ENCODE data around the gene FBXW8. TPM values are rescaled to one million over a fixed set of nuclear protein-coding genes. Genes with fewer than 3 reads are reported as not detected.

FBXW8 gene
- total RNA-seq, 4 donors from 2014 or later = 4.2 to 5.6 (median 4.7) TPM

GRCh38 chr12:116919706-116920485 lies 9.1 kb downstream of the FBXW8 start:
- intact Hi-C loops (cut with DNase I; ENCODE audit: low total_unique reads) (no loop called here), in situ Hi-C loops (cut with MboI; ENCODE audit: low sequenced_read_pairs in 4 of 4) (no loop called here)
- Histone ChIP-seq H3K9me3 (no peaks in the 10 kb centered on the region), H3K27me3 (no peaks in the 10 kb centered on the region), H3K27ac (peak overlapping the region in 2 of 4 donors; percentile 39 to 58), H3K4me3 (no peak overlapping the region), H3K4me1 (peaks cover 0 to 14% of the 10 kb centered on the region in 2 donors), H3K36me3 (no peaks in the 10 kb centered on the region)
- no peak for TF ChIP-seq POLR2A (IDR thresholded peaks at IDR 0.05)
- TF ChIP-seq, protein P1, sequence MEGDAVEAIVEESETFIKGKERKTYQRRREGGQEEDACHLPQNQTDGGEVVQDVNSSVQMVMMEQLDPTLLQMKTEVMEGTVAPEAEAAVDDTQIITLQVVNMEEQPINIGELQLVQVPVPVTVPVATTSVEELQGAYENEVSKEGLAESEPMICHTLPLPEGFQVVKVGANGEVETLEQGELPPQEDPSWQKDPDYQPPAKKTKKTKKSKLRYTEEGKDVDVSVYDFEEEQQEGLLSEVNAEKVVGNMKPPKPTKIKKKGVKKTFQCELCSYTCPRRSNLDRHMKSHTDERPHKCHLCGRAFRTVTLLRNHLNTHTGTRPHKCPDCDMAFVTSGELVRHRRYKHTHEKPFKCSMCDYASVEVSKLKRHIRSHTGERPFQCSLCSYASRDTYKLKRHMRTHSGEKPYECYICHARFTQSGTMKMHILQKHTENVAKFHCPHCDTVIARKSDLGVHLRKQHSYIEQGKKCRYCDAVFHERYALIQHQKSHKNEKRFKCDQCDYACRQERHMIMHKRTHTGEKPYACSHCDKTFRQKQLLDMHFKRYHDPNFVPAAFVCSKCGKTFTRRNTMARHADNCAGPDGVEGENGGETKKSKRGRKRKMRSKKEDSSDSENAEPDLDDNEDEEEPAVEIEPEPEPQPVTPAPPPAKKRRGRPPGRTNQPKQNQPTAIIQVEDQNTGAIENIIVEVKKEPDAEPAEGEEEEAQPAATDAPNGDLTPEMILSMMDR (IDR thresholded peaks at IDR 0.05 in 4 of 5, conservative IDR thresholded peaks at IDR 0.05 in 1 of 5) = no peak
- ATAC-seq (peak in 1 of 2 donors; percentile 72), DNase-seq (no peak)

DNA sequence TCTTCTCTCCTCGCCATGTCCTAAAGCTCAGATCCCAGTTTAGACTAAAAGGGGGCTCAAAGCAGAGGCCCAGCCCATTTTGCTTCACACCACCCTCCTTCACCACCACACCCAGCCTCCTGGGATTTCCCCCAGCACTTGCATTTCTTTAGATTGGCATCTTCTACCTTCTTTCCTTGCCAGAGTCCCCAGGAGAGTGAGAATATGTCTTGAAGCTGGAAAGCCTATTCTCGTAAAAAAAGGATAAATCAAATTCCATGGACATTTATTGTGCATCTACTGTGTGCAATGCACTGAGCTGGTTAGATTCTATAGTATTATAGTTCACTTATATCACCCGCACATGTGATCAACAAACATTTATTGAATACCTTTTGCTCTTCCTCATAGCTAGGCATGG lies 10.2 kb downstream of the FBXW8 start:
- Histone ChIP-seq H3K27me3 (no peaks in the 10 kb centered on the region), H3K9me3 (no peaks in the 10 kb centered on the region), H3K4me3 (no peak overlapping the region), H3K36me3 (no peaks in the 10 kb centered on the region), H3K4me1 (peaks cover 0 to 24% of the 10 kb centered on the region in 2 donors), H3K27ac (peak overlapping the region in 1 of 4 donors; percentile 39)
- ATAC-seq (no peak), DNase-seq (no peak)
- no peak for TF ChIP-seq POLR2A (IDR thresholded peaks at IDR 0.05)
- TF ChIP-seq, protein P1 (IDR thresholded peaks at IDR 0.05 in 4 of 5, conservative IDR thresholded peaks at IDR 0.05 in 1 of 5) = no peak
- intact Hi-C loops (cut with DNase I; ENCODE audit: low total_unique reads) = no loop called here
- in situ Hi-C loops (cut with MboI; ENCODE audit: low sequenced_read_pairs in 4 of 4) = no loop called here

DNA sequence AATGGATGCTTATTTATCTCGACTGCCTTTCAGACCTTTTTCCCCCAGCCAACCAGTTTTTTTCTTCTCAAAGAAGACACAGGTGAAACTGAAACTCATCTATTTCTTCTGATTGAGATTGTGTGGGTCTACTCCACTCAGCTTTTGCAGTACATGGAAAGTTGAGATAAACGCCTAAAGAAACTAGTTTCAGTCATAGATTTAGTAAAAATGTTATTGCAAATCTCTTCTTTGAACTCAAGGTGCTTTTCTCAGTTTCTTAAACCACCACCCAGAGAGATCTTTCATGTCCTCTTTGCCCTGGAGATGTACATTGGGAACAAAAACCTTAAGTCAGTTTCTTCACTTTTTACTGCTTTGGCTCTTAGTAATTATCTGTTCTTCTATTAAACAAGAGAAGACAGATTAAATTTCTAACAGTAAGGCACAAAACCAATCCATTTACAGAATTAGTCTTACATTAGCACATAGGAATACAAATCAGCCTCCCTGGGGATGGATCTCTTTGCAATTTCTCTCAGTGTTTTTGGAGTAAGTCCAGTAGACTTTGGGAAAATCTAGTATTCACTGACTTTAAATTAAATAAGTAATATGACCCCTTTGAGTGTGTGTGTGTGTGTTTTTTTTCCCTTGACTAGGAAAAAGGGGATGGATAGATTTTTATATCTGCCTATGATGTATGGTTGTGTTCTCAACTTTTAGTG lies 11.6 kb downstream of the FBXW8 start:
- no peaks in the 10 kb centered on the region for H3K9me3 ChIP-seq
- no peak for ATAC-seq
- in situ Hi-C loops (cut with MboI; ENCODE audit: low sequenced_read_pairs in 4 of 4) (no loop called here), intact Hi-C loops (cut with DNase I; ENCODE audit: low total_unique reads) (no loop called here)
- TF ChIP-seq POLR2A (IDR thresholded peaks at IDR 0.05) = no peak
- TF ChIP-seq, protein P1 (IDR thresholded peaks at IDR 0.05 in 4 of 5, conservative IDR thresholded peaks at IDR 0.05 in 1 of 5) = no peak
- H3K27ac ChIP-seq = no peak overlapping the region
- peaks cover 5 to 35% of the 10 kb centered on the region in 2 donors for H3K4me1 ChIP-seq
- H3K4me3 ChIP-seq = no peak overlapping the region
- no peaks in the 10 kb centered on the region for H3K36me3 ChIP-seq
- no peak for DNase-seq
- H3K27me3 ChIP-seq = no peaks in the 10 kb centered on the region

DNA sequence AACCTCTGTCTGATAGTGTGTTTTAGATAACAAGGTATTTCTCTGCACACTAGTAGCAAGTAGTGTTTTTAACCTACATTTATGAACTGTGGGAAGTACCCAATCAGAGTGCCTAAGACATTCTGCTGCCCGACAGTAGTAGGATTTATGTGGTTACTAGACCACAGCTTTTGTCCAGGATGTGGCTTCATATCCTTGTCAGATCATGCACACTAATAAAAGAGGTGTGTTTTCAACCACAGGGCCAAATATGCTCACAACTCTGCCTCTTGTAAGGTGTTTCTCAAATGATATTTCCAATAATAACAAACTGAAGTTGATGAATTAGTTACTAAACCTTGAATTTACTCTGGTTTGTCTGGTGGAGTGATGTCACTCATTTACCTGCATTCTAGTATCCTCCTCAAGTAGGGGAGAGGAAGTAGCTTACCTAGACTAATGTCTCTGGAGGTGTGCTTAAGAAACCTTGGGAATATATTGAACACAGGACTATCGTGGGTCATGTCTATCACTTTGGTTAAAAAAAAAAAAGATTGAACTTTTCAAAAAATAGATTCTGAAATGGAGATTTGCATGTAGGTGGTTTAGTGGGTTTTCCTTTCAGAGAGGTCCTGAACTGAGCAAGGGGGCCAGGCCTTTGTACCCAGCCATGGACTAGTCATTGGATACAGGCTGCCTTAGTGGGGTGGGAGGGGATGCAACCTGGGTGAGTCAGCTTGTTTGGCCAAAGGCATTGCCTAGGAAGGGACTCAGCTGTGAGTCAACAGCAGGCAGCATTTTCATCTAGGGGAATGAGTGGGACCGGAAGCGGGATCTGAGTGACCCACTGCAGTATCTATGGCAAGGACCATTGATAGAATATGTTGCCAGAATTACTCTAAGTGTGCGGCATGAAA lies 14.1 kb downstream of the FBXW8 start:
- Histone ChIP-seq H3K27ac (no peak overlapping the region), H3K4me1 (peaks cover 5 to 28% of the 10 kb centered on the region in 2 donors), H3K27me3 (no peaks in the 10 kb centered on the region), H3K36me3 (no peaks in the 10 kb centered on the region), H3K9me3 (no peaks in the 10 kb centered on the region), H3K4me3 (no peak overlapping the region)
- DNase-seq (no peak), ATAC-seq (peak in 1 of 2 donors; percentile 46)
- no peak for TF ChIP-seq POLR2A (IDR thresholded peaks at IDR 0.05)
- TF ChIP-seq, protein P1 (IDR thresholded peaks at IDR 0.05 in 4 of 5, conservative IDR thresholded peaks at IDR 0.05 in 1 of 5) = no peak
- intact Hi-C loops (cut with DNase I; ENCODE audit: low total_unique reads) (no loop called here), in situ Hi-C loops (cut with MboI; ENCODE audit: low sequenced_read_pairs in 4 of 4) (no loop called here)
